Measurements from ENCODE around the gene UBAP1. TPM values are rescaled to one million over a fixed set of nuclear protein-coding genes. Genes with fewer than 3 reads are reported as not detected.
"Not testable (repeated sequence)": the region's sequence is repeated elsewhere in the genome, so short reads cannot be mapped to it uniquely, and the experiment has no call there.

UBAP1 gene
- polyA plus RNA-seq, 3 donors: 32.5 to 44.5 (median 39.2) TPM

DNA sequence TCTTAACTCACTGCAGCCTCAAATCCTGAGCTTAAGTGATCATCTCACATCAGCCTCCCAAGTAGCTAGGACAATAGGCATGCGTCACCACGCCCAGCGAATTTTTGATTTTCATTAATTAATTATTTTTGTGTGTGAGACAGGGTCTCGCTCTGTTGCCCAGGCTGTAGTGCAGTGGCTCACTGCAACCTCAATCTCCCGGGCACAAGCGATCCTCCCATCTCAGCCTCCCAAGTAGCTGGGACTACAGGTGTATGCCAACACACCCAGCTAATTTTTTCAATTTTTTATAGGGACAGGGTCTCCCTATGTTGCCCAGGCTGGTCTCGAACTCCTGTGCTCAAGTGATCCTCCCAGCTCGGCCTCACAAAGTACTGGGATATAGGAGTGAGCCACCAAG lies 41.4 kb downstream of the UBAP1 start:
- no peak for DNase-seq
- H3K27ac Mint-ChIP-seq: peak overlapping the region in 1 of 7 donors; percentile 48
- H4K20me1 ChIP-seq (ENCODE audit: insufficient read depth, low read length): peaks cover 95% of the 10 kb centered on the region
- H3K27me3 ChIP-seq (ENCODE audit: control insufficient read depth in 2 of 2, insufficient read depth in 2 of 2, low read length in 2 of 2): no peaks in the 10 kb centered on the region
- WGBS (ENCODE audit: insufficient coverage): 100% methylated on average over 2 of the region's 8 CpGs
- no peak overlapping the region for H3K9ac ChIP-seq (ENCODE audit: insufficient read depth, low read length, poor library complexity, severe bottlenecking)
- no peak overlapping the region for H2AFZ ChIP-seq (ENCODE audit: insufficient read depth, low read depth, low read length, poor library complexity, severe bottlenecking)
- peaks cover 0 to 2% (median 0%) of the 10 kb centered on the region in 3 donors for H3K27me3 Mint-ChIP-seq (ENCODE audit: low read depth in 3 of 3)
- H3K9me3 Mint-ChIP-seq: no peaks in the 10 kb centered on the region
- peaks cover 16 to 41% of the 10 kb centered on the region in 2 donors for H3K36me3 ChIP-seq (replicated peaks in 1 of 2; ENCODE audit: control insufficient read depth in 1 of 2, insufficient read depth in 2 of 2, low read length in 2 of 2)
- intact Hi-C loops (cut with micrococcal nuclease): no loop called here
- no peak overlapping the region for H3K27ac ChIP-seq (ENCODE audit: low read depth in 1 of 2, low read length in 2 of 2)
- no peak overlapping the region for H3K4me3 ChIP-seq (replicated peaks in 1 of 3; ENCODE audit: low read depth in 2 of 3, low read length in 3 of 3)
- H3K4me1 Mint-ChIP-seq: no peaks in the 10 kb centered on the region
- peaks cover 74% of the 10 kb centered on the region for H3K79me2 ChIP-seq (ENCODE audit: insufficient read depth, low read length)
- H3K4me1 ChIP-seq (ENCODE audit: control insufficient read depth in 1 of 2, insufficient read depth in 2 of 2, low read length in 2 of 2): no peaks in the 10 kb centered on the region
- H3K4me2 ChIP-seq (replicated peaks; ENCODE audit: extremely low read depth, low read length, poor library complexity, severe bottlenecking): no peak overlapping the region
- no peaks in the 10 kb centered on the region for H3K9me3 ChIP-seq (replicated peaks in 1 of 2; ENCODE audit: control insufficient read depth in 1 of 2, insufficient read depth in 1 of 2, low read length in 2 of 2)
- H3K4me3 Mint-ChIP-seq: no peak overlapping the region
- TF ChIP-seq, protein P1, sequence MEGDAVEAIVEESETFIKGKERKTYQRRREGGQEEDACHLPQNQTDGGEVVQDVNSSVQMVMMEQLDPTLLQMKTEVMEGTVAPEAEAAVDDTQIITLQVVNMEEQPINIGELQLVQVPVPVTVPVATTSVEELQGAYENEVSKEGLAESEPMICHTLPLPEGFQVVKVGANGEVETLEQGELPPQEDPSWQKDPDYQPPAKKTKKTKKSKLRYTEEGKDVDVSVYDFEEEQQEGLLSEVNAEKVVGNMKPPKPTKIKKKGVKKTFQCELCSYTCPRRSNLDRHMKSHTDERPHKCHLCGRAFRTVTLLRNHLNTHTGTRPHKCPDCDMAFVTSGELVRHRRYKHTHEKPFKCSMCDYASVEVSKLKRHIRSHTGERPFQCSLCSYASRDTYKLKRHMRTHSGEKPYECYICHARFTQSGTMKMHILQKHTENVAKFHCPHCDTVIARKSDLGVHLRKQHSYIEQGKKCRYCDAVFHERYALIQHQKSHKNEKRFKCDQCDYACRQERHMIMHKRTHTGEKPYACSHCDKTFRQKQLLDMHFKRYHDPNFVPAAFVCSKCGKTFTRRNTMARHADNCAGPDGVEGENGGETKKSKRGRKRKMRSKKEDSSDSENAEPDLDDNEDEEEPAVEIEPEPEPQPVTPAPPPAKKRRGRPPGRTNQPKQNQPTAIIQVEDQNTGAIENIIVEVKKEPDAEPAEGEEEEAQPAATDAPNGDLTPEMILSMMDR (IDR thresholded peaks at IDR 0.05): no peak
- H3K36me3 Mint-ChIP-seq: peaks cover 33 to 47% of the 10 kb centered on the region in 2 donors

DNA sequence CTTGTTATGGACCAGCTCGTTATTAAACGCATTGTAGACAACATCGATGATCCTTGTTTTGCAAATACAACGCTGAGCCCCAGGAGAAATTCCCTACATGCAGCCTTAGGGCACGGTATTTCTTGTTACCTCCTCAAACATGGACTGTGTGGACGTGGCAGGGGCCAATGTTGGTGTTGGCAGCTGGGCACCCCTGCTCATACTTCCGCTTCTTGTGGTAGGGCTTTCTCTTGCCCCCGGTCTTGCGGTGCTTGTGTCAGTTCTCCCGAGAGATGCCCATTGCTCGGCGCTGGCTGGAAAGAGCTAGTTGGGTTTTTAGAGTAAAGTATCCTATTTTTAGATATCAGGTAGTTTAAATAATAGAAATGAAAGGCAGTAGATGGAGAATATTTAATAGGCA lies 45.5 kb downstream of the UBAP1 start:
- H3K27ac Mint-ChIP-seq: peak overlapping the region in 1 of 7 donors; percentile 39
- no peaks in the 10 kb centered on the region for H3K4me1 Mint-ChIP-seq

DNA sequence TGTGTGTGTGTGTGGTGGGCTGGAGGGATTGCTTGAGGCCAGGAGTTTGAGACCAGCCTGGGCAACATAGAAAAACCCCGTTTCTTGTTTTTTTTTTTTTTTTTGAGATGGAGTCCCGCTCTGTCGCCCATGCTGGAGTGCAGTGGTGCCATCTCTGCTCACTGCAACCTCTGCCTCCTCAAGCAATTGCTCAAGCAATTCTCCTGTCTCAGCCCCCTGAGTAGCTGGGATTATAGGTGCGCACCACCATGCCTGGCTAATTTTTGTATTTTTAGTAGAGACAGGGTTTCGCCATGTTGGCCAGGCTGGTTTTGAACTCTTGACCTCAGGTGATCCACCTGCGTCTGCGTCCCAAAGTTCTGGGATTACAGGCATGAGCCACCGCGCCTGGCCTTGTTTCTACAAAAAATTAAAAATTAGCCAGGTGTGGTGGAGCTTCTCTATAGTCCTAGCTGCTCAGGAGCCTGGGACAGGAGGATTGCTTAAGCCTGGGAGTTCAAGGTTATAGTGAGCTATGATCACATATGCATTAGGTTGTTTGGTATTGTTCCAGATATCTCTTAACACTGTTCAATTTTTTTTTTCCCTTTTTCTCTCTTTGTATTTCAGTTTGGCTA lies 47.4 kb downstream of the UBAP1 start:
- H3K27me3 ChIP-seq (ENCODE audit: control insufficient read depth in 2 of 2, insufficient read depth in 2 of 2, low read length in 2 of 2); H3K4me1 Mint-ChIP-seq; H3K27me3 Mint-ChIP-seq (ENCODE audit: low read depth in 3 of 3); H3K9me3 Mint-ChIP-seq; H3K27ac Mint-ChIP-seq; H3K4me3 Mint-ChIP-seq; H3K9ac ChIP-seq (ENCODE audit: insufficient read depth, low read length, poor library complexity, severe bottlenecking); H3K9me3 ChIP-seq (replicated peaks in 1 of 2; ENCODE audit: control insufficient read depth in 1 of 2, insufficient read depth in 1 of 2, low read length in 2 of 2); H3K4me2 ChIP-seq (replicated peaks; ENCODE audit: extremely low read depth, low read length, poor library complexity, severe bottlenecking); intact Hi-C loops (cut with micrococcal nuclease); H3K27ac ChIP-seq (ENCODE audit: low read depth in 1 of 2, low read length in 2 of 2); H3K4me3 ChIP-seq (replicated peaks in 1 of 3; ENCODE audit: low read depth in 2 of 3, low read length in 3 of 3); DNase-seq; H2AFZ ChIP-seq (ENCODE audit: insufficient read depth, low read depth, low read length, poor library complexity, severe bottlenecking); H3K4me1 ChIP-seq (ENCODE audit: control insufficient read depth in 1 of 2, insufficient read depth in 2 of 2, low read length in 2 of 2): not testable (repeated sequence)
- Histone ChIP-seq H4K20me1 (ENCODE audit: insufficient read depth, low read length) (peaks cover 96% of the 10 kb centered on the region), H3K36me3 (replicated peaks in 1 of 2; ENCODE audit: control insufficient read depth in 1 of 2, insufficient read depth in 2 of 2, low read length in 2 of 2) (peaks cover 15 to 47% of the 10 kb centered on the region in 2 donors), H3K79me2 (ENCODE audit: insufficient read depth, low read length) (peaks cover 61% of the 10 kb centered on the region)
- 100% methylated on average over 4 of the region's 9 CpGs for WGBS (ENCODE audit: insufficient coverage)
- H3K36me3 Mint-ChIP-seq: peaks cover 29 to 48% of the 10 kb centered on the region in 2 donors

More for the DNA sequence above, 45.5 kb downstream of the UBAP1 start:
- H3K4me3 Mint-ChIP-seq: peak overlapping the region in 1 of 2 donors; percentile 13
- Histone ChIP-seq H3K27ac (ENCODE audit: low read depth in 1 of 2, low read length in 2 of 2) (no peak overlapping the region), H3K4me1 (ENCODE audit: control insufficient read depth in 1 of 2, insufficient read depth in 2 of 2, low read length in 2 of 2) (no peaks in the 10 kb centered on the region), H4K20me1 (ENCODE audit: insufficient read depth, low read length) (peaks cover 93% of the 10 kb centered on the region), H3K79me2 (ENCODE audit: insufficient read depth, low read length) (peaks cover 66% of the 10 kb centered on the region), H3K36me3 (replicated peaks in 1 of 2; ENCODE audit: control insufficient read depth in 1 of 2, insufficient read depth in 2 of 2, low read length in 2 of 2) (peaks cover 16 to 45% of the 10 kb centered on the region in 2 donors), H3K9me3 (replicated peaks in 1 of 2; ENCODE audit: control insufficient read depth in 1 of 2, insufficient read depth in 1 of 2, low read length in 2 of 2) (no peaks in the 10 kb centered on the region), H3K4me3 (replicated peaks in 1 of 3; ENCODE audit: low read depth in 2 of 3, low read length in 3 of 3) (no peak overlapping the region), H3K9ac (ENCODE audit: insufficient read depth, low read length, poor library complexity, severe bottlenecking) (no peak overlapping the region), H3K27me3 (ENCODE audit: control insufficient read depth in 2 of 2, insufficient read depth in 2 of 2, low read length in 2 of 2) (no peaks in the 10 kb centered on the region), H2AFZ (ENCODE audit: insufficient read depth, low read depth, low read length, poor library complexity, severe bottlenecking) (no peak overlapping the region), H3K4me2 (replicated peaks; ENCODE audit: extremely low read depth, low read length, poor library complexity, severe bottlenecking) (no peak overlapping the region)
- peaks cover 35 to 51% of the 10 kb centered on the region in 2 donors for H3K36me3 Mint-ChIP-seq
- H3K9me3 Mint-ChIP-seq: no peaks in the 10 kb centered on the region
- intact Hi-C loops (cut with micrococcal nuclease): no loop called here
- DNase-seq: no peak
- H3K27me3 Mint-ChIP-seq (ENCODE audit: low read depth in 3 of 3): peaks cover 0 to 2% (median 0%) of the 10 kb centered on the region in 3 donors
- TF ChIP-seq, protein P1 (IDR thresholded peaks at IDR 0.05): no peak
- 90% methylated on average over 11 of the region's 12 CpGs for WGBS (ENCODE audit: insufficient coverage)

All from CD14-positive monocyte (primary cell).